HG02981 (cell line): ENCODE data around the gene TSPAN18.

ENCODE experiments used
- ATAC-seq: cut with Tn5 transposase; IDR thresholded peaks from one replicate; pipeline ENCODE4 v1.9.1; 2021; ENCODE audit warnings: mild to moderate bottlenecking, moderate library complexity; ENCODE audit not compliant: unreplicated experiment

The TSPAN18 gene

DNA sequence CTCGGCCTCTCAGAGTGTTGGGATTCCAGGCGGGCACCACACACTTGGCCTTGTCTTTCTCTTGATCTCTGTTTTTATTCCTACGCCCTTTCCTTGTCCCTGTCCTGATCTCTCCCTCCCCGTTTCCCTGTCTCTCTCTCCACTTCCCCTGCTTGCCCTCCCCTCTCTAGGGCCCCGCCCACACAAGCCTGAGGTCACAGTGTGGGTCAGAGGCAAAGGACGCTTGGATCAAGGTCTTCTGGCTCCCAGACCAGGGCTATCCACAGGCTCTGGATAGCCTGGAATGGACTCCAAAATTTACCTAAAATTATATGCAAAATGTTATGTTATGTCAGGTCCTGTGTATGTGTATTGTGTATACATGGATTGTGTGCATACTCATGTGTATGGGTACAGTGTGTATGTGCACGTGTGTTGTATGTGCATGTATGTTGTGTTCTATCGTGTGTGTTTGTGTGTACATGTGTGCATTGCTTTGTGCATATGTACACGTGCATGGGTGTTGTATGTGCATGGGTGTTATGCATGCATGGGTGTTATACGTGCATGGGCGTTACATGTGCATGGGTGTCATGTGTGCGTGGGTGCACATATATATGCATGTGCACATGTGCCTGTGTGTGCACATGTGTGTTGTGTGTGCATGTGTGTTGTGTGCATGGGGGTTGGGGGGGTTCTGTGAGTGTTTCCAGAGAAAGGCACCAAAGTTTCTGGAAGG, 185.7 kb downstream of the TSPAN18 start:
- ATAC-seq: no peak

DNA sequence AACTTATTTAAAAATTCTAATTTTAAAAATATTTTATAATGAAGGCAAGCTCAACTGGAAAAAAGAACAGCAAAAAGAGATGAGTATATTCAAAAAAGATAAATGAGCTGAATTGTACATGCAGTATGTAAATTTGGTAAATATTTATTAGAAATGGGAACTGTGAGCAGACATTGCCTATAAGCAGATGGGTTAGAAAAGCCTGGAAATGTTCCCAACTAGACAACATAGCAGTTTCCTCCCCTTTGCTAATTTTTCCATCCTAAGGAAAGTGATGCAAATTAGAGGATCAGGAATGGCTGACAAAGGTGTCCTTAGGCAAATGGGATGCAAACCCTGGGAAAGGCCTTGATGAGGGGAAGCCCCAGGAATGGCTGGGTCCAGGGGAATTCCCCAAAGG, 186.7 kb downstream of the TSPAN18 start:
- no peak for ATAC-seq

DNA sequence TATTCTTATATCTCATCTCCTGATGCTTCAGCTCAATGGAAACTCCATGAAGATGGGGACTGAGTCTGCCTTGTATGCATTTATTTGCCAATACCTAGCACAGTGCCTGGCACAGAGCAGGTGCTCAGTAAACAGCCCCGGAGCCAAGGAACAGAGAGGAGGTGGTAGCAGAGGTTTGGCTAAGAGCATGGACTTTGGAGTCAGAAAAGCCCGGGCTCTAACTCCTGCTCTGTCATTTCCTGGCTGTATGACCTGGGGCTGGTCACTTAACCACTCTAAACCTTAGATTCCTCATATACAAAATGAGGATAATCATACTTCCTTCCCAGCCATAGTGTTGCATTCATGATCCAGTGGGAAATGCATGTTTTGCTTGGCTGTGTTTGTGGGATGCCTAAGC, 187.3 kb downstream of the TSPAN18 start:
- no peak for ATAC-seq

DNA sequence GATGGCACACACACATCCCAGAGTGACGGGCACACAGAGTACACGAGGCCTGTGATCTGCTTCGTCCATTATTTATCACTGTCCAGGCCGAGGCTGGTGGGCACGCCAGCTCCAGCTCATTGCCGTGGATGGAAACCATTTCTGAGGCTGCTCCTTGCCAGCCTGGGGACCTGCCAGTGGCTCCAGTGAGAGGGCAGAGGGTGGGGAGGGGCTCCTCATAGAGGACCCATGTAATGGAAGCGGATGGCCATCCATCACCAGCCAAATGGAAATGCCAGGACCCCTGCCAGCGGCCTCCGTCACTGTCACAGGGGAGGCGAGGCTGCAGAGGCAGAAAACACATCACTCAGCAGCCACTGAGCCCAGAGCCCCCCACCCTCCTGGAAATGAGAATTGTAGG, 188.2 kb downstream of the TSPAN18 start:
- no peak for ATAC-seq

DNA sequence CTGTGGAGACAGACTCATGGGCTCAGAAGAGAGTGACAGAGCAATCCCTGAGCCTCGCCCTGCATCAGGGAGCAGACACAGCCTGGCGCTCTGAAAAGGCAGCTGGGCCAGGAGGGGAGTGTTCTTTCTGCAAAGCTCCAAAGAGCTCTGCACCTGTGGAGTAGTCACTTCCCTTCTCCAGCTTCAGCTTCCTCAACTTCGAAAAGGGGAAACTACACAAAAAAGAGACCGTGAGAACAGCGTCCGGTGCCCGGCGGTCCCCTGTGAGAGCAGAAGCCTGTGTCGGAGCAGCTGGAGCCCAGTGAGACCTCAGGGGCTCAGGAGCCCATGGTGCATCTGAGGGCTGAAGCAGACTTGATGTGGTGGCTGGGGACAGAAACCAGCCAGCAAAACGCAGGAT, 188.9 kb downstream of the TSPAN18 start:
- ATAC-seq: peak; percentile 37

DNA sequence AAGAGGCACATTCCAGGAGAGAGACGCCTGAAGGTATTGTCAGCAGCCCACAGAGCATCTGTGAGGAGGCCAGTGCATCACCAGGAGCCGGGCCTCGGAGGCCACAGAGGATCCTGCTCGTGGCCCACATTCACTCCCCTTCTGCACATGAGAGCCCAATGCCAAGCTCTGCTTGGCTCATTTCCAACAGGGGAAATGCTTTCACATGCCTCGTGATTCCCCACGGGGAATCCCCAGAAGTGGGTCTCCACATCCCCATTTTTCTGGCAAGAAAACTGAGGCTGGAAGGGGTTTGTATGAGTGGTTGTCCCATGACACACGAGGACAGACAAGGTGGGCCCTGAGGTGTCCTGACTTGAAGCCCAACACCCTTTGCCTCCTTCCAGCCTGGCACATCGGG, 189.6 kb downstream of the TSPAN18 start:
- ATAC-seq: no peak

DNA sequence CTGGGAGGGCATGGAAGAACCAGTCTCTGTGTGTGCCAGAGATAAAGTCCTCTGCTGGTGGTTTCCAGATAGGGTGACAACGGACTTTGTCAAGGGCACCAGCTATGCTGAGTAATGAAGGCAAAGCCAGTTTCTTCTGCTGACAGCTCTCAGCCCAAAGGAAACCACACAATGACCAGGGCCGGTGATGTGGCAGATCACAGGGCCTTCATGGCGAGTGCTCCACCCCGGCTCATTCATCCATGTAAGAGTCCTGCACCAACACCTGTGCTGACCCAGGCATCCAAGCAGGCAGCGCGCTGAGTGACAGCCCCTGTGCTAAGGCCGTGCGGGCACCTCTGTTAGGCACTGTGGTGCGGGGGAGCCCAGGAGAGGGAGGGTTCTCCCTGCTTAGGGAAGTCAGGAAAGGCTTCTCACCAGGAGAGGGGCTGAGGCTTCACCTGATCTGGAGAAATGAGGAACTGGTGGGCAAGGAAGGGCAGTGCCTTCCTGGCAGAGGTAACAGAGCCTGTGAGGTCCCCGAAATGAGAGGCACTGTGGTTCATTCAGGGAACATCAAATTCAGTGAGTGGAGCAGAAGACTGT, 190.1 kb downstream of the TSPAN18 start:
- no peak for ATAC-seq

DNA sequence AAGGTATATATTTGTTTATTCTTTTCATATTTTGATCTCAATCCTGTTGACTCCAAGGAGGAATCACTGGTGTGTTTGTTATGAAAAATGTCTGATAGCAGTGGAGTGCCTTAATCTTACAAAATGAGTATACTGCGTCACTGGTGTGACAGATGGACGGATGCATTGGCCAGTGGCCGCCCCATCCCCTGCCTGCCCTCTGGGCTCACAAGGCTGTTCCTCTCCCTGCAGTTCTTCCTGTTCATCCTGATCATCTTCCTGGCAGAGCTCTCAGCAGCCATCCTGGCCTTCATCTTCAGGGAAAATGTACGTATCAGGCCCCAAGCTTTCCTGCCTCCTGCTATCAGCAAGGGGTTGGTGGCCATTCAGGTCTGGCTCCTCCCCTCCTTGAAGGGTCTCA, 191.0 kb downstream of the TSPAN18 start:
- ATAC-seq: no peak

DNA sequence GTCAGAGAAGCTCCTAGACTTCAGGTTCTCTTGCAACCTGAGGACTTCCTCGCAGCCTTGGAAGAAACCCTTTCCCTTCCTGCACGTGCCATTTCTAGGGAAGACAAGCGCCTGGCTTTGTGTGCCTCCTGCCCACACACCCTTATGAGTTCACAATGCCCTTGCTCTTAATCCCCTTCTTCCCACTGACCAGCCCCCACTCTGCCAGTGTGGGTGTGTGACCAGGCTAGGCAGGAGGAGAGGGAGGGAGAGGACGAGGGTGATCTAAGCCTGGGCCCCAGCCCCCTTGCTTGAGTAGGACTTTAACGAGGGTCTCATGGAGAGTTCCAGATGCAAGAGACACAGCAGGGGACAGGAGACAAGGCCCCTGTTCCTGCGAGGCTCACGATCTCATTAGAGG, 193.7 kb downstream of the TSPAN18 start:
- no peak for ATAC-seq

DNA sequence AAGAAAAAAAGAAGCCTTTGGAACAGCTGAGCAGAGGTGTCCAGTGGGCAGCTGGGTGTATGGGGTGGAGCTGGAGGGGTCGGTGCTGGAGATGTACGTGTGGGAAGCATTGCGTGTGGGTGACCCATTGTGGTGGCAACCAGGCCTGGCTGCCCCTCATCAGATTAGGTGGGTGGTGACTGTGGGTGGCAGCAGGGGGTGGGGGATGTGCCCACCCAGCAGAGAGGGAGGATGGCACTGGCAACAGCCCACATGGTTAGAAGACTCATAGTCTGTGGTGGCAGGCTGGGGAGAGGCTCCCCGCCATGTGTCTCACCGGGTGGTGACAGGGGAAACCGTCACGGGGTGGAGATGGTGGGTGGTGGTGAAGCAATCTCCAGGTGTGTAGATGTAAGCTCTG, 196.4 kb downstream of the TSPAN18 start:
- ATAC-seq: no peak

DNA sequence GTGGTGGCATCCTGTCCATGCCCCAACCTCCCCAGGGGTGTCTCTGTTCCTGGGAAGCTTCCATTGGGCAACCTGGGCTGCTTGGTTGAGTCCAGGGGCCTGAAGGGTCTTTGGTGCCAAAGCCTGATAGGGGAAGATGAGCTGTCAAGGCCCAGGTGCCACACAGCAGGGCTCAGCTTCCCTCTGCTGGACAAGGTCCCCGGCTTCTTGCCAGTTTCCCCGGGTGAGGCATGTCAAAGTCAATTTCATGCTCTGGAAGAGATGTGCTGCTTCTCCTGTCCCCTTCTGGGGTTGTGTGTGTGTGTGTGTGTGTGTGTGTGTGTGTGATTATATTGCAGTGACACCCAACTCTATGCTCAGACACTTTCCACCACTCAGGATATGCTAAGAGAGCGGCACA, 197.0 kb downstream of the TSPAN18 start:
- no peak for ATAC-seq

DNA sequence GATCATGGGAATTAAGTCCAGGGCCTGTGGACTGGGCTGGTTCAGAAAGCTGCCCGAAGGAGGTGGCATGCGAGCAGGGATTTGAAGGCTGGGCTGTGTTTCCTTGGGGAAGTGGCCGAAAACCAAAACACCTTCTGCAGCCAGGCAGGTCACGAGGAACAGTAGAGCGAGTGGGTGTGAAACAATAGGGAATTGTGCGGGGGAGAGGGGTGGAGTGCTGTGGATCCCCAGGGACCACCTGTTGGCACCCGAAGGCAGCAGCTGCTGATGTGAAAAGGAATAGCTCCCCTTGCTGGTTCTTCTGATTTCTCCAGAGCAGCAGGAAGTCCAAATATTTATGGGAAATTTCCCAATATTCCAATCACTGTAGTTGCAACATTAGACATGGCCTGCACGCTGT, 199.3 kb downstream of the TSPAN18 start:
- ATAC-seq: no peak

DNA sequence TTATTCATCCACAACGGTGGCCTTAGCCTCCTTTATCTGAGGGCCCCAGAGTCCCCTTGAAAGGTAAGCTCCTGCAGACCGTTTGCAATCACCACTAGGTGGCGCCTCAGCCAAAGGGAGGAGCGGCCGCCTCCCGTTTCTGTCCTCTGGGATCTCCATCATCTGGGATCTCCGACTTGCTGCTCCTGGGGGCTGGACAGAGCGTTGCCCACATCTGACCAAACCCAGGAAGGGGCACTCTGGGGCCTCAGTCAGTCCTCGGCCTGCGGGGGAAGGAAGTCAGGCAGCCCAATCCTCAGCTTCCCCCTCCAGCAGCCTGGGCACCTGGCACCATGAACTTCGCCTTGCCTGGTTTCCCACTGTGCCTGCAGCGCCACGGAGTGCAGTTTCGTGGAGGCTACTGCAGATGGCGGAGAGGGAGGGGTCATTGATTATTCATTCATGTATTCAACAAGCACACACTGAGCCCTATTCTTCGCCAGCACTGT, 200.5 kb downstream of the TSPAN18 start:
- no peak for ATAC-seq

DNA sequence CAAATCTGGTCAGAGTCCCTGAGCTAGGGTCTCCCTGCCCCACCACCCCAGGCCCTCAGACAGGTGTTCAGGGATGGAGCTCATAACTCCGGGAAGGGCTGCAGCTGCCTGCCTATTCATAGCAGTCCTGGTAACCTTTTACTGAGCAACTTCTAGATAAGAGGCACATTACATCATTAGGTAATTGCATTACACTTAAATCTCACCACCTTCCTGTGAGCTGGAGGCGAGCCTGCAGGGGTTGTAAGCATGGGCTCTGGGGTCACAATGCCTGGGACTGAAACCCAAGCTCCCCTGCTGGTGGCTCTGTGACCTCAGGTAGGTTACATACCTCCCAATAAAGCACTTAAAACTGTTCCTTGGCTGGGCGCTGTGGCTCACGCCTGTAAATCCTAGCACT, 201.4 kb downstream of the TSPAN18 start:
- ATAC-seq: no peak

DNA sequence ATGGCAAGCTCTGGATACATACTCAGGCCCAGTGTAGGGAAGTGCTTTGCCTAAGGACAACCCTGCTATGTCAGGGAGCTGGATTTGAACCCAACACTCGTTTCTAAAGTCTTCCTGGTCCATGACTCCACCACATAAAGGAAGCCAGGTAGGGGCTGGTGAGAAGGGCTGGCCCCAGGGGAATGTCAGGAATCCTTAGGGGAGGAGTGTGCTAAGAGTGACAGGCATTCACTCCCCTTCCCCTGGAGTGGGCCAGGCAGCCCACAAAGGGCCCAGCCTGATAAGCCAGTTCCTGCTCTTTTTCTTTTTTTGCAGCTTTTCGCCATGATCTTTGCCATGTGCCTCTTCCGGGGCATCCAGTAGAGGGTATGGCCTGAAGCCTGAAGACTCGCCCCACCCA, 202.1 kb downstream of the TSPAN18 start:
- no peak for ATAC-seq

DNA sequence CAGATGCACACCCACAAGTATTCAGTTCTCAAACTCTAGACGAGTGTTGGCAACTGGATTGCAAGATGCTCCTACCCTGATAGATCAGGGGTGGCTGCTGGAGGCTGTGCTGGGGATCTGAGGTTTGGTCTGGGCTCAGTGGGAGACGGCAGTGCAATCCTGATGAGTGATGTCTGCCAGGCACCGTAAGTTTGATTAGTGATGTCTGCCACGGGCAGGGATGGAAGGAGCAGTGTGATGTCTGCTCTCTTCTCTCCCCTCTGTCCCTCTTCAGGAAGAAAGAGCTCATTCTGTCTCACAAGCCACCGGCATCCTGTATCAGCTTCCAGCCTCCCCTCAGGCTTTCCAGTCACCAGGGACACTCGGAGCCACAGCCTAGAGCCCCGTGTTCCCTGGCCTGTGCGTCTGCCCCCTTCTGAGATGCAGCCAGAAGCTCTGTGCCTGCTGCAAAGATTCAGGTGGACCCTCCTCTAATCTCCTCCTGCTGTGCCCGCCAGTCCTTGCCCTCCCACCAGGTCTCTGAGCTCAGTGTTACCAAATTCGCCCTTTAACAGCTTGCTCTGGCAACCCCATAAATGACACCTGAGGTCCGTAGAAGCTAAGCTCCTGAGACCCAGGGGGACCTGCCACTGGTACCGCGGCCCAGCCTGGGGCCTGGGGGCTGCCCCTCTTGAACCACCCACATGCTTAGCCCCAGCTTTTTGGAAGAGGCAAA, 204.0 kb downstream of the TSPAN18 start:
- ATAC-seq: no peak

DNA sequence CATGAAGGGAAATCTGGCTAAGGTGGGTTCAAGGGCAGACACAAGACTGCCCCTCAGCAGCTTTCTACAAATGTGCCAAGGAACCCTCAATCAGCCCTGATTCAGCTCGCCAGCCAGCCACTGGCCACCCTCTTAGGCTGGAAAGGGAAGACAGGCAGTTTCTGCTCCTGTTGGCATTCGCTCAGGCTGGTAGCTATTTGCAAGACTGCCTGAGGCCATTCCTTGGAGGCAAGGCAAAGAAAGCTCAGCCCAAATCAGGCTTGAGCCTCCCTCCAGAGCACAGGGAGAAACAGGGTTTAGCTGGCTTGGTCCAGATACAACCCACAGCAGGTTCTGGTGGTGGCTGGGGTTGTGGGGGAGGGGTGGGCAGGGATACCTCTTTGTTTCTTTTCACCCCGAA, 204.7 kb downstream of the TSPAN18 start:
- no peak for ATAC-seq

DNA sequence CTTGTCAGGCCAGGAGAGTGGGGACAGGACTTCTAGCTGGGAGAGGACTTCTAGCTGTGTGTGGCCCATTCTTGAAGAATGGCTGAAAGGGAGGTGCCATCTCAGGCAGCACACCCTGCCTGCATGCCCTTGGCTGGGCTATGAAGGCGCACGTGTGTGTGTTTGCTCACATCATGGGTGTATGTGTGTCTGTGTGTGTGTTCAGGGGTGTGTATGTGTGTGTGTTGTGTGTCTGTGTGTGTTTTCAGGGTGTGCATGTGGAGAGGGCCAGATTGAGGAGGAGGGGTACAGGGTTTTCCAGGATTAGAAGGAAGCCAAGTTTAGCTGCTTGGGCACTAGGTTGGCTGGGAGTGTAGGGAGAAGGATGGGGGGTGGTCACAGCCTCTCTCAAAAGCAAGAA, 207.3 kb downstream of the TSPAN18 start:
- ATAC-seq: no peak

DNA sequence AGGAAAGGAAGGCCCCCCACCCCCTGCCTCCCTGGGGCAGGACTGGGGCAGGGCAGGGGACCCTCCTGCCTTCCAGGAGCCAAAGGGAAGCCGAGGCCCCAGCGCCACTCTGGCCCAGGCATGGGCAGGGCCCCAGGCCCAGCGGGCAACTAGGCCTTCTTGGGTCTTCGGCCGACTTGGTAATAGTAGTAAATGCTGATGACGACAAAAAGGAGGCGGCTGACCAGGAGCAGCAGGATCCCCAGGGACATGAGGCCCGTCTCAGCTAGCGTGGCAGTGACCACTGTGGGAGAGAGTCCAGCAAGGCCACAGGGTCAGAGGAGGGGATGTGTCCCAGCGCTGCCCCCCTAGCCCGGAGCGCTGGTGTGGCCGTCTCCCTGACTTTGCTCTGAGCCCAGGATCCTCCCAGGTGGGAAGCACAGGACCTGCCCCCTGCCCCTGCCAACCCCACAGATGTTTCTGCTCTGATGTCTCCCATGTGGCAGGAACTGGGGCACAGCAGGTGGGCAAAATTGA, 208.0 kb downstream of the TSPAN18 start:
- ATAC-seq: no peak

DNA sequence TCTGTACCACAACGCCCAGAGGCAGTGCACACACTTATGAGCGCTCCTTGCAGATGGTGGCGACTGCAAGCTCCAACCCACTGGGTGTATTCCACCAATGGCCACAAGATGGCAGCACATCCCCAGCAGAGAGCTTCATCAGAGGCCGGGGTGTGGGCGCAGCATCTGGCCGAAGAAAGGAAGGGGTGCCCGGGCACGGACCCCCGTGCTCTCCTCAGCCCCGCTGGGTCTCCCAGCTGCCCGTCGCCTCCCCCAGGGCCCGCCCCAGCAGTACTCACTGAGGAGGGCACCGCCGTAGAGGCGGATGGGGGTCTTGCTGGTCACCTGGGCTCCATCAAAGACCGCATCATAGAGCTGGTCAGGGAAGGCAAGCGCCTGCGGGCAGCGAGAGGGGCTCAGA, 209.8 kb downstream of the TSPAN18 start:
- peak; percentile 59 for ATAC-seq

DNA sequence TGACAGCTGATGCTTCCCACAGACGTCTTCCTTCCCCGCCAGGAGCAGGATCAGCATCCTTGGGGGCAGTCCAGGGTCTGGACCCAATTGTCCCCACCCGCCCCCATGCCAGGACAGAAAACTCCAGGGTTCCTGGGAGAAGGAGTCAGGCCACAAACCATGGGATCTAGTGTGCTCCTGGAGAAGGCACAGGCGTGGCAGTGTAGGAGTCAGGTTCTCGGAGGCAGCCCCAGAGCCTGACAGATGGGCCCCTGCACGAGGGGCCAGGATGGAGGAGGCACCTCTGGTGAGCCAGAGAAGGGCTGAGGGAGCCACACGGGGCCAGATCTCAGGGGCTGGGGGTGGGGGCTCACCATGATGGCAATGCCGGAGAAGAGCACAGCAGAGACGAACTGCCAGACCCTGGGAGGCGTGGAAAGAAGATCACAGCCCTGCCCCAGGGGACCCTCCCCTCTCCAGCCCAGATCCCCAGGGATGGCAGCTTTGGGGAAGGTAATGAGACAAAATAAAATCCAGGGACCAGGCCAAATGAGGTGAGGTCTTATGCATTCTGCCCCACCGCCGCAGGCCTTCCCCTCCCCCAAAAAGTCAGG, 210.3 kb downstream of the TSPAN18 start:
- ATAC-seq: no peak
